HEK293 (cell line): ENCODE data around the gene CHRNA4.
A peak's percentile ranks its signal among the peaks of the same experiment; 100 is the strongest.
"Not testable (repeated sequence)": the region's sequence is repeated elsewhere in the genome, so short reads cannot be mapped to it uniquely, and the experiment has no call there.

Experiments used
- CTCF ChIA-PET: fragments of 350-600 bp; formaldehyde crosslinking; extraction: SDS; loops from one replicate; lab custom pipeline; 2021; ENCODE audit warnings: antibody characterized with exemption; lab: Yijun Ruan, JAX
- POLR2A ChIA-PET: fragments of 300-600 bp; formaldehyde crosslinking; extraction: SDS; loops from one replicate; lab custom pipeline; 2020; ENCODE audit warnings: antibody characterized with exemption, inconsistent platforms; lab: Yijun Ruan, JAX
- H3K27ac ChIP-seq: fragments of 200-500 bp; sonication (Bioruptor generic); 2 replicates; pipeline ENCODE4 v1.5.1; 2014; ENCODE audit warnings: low read depth, low read length, control low read depth, inconsistent platforms; ENCODE audit errors: extremely low read depth
- H3K36me3 ChIP-seq, 2 experiments: fragments of 200-500 bp in 1 of 2; sonication (Bioruptor generic) in 1 of 2; 1 replicate in 1 of 2; 2 replicates in 1 of 2; pipeline ENCODE4 v1.5.1; 2014 to 2017; ENCODE audit warnings: inconsistent platforms in 2 of 2, low read length in 2 of 2; ENCODE audit not compliant: control insufficient read depth in 2 of 2, insufficient read depth in 1 of 2
- H3K4me1 ChIP-seq: fragments of 200-500 bp; sonication (Bioruptor generic); 2 replicates; pipeline ENCODE4 v1.5.1; 2014; ENCODE audit warnings: mild to moderate bottlenecking, low read length, inconsistent platforms; ENCODE audit not compliant: control insufficient read depth, insufficient read depth
- H3K4me3 ChIP-seq: 2 replicates; pipeline ENCODE4 v1.5.1; 2011; ENCODE audit warnings: low read depth, mild to moderate bottlenecking, control low read depth, low read length, moderate library complexity
- H3K9me3 ChIP-seq: fragments of 200-500 bp; sonication (Bioruptor generic); 2 replicates; pipeline ENCODE4 v1.5.1; 2014; ENCODE audit warnings: low read depth, low read length, inconsistent platforms; ENCODE audit not compliant: control insufficient read depth, insufficient read depth
- OSR2 ChIP-seq: fragments of 450-650 bp; formaldehyde crosslinking; IDR thresholded peaks from 2 replicates; pipeline ENCODE4 v1.5.1; 2016; ENCODE audit warnings: missing biosample characterization, missing genetic modification characterization
- PRDM4 ChIP-seq: fragments of 450-650 bp; formaldehyde crosslinking; IDR thresholded peaks from 2 replicates; pipeline ENCODE4 v1.5.1; 2017; ENCODE audit warnings: missing biosample characterization, missing genetic modification characterization
- RBAK ChIP-seq: fragments of 450-650 bp; formaldehyde crosslinking; IDR thresholded peaks from 2 replicates; pipeline ENCODE4 v1.5.1; 2016; ENCODE audit warnings: missing biosample characterization, missing genetic modification characterization
- REST ChIP-seq: fragments of 450-650 bp; formaldehyde crosslinking; IDR thresholded peaks from 2 replicates; pipeline ENCODE4 v1.5.1; 2016; ENCODE audit warnings: missing biosample characterization, missing genetic modification characterization
- SP2 ChIP-seq: fragments of 450-650 bp; formaldehyde crosslinking; IDR thresholded peaks from 2 replicates; pipeline ENCODE4 v1.5.1; 2016; ENCODE audit warnings: missing biosample characterization, missing genetic modification characterization
- YY1 ChIP-seq: fragments of 450-650 bp; formaldehyde crosslinking; IDR thresholded peaks from 2 replicates; pipeline ENCODE4 v1.5.1; 2018; ENCODE audit warnings: missing biosample characterization, missing genetic modification characterization
- ZIC2 ChIP-seq: fragments of 450-650 bp; formaldehyde crosslinking; IDR thresholded peaks from 2 replicates; pipeline ENCODE4 v1.5.1; 2016; ENCODE audit warnings: missing biosample characterization, missing genetic modification characterization
- ZNF2 ChIP-seq: fragments of 450-650 bp; formaldehyde crosslinking; IDR thresholded peaks from 2 replicates; pipeline ENCODE4 v1.5.1; 2016; ENCODE audit warnings: missing biosample characterization, missing genetic modification characterization
- ZNF404 ChIP-seq: fragments of 450-650 bp; formaldehyde crosslinking; IDR thresholded peaks from 2 replicates; pipeline ENCODE4 v1.5.1; 2017; ENCODE audit warnings: missing biosample characterization, missing genetic modification characterization
- ZNF416 ChIP-seq: fragments of 450-650 bp; formaldehyde crosslinking; IDR thresholded peaks from 2 replicates; pipeline ENCODE4 v1.5.1; 2016; ENCODE audit warnings: missing biosample characterization, missing genetic modification characterization
- ZNF510 ChIP-seq: fragments of 450-650 bp; formaldehyde crosslinking; IDR thresholded peaks from 2 replicates; pipeline ENCODE4 v1.5.1; 2018; ENCODE audit warnings: mild to moderate bottlenecking, missing genetic modification characterization, missing biosample characterization; ENCODE audit not compliant: insufficient replicate concordance
- ZNF529 ChIP-seq: fragments of 450-650 bp; formaldehyde crosslinking; IDR thresholded peaks from 2 replicates; pipeline ENCODE4 v1.5.1; 2017; ENCODE audit warnings: missing genetic modification characterization, missing biosample characterization; ENCODE audit not compliant: insufficient replicate concordance
- ZNF660 ChIP-seq: fragments of 450-650 bp; IDR thresholded peaks from 2 replicates; pipeline ENCODE4 v1.5.1; 2018; ENCODE audit warnings: missing biosample characterization, mild to moderate bottlenecking, missing genetic modification characterization
- ZNF670 ChIP-seq: fragments of 450-650 bp; formaldehyde crosslinking; IDR thresholded peaks from 2 replicates; pipeline ENCODE4 v1.5.1; 2016; ENCODE audit warnings: missing biosample characterization, missing genetic modification characterization, low read depth
- ZNF707 ChIP-seq: fragments of 450-650 bp; formaldehyde crosslinking; IDR thresholded peaks from 2 replicates; pipeline ENCODE4 v1.5.1; 2016; ENCODE audit warnings: missing biosample characterization, missing genetic modification characterization
- ZSCAN23 ChIP-seq: fragments of 450-650 bp; formaldehyde crosslinking; IDR thresholded peaks from 2 replicates; pipeline ENCODE4 v1.5.1; 2016; ENCODE audit warnings: missing biosample characterization, missing genetic modification characterization
- TF ChIP-seq, protein P1 (sequence below): fragments of 450-650 bp; formaldehyde crosslinking; IDR thresholded peaks from 2 replicates; pipeline ENCODE4 v1.5.1; 2016; ENCODE audit warnings: missing biosample characterization, missing genetic modification characterization

Gene CHRNA4

DNA sequence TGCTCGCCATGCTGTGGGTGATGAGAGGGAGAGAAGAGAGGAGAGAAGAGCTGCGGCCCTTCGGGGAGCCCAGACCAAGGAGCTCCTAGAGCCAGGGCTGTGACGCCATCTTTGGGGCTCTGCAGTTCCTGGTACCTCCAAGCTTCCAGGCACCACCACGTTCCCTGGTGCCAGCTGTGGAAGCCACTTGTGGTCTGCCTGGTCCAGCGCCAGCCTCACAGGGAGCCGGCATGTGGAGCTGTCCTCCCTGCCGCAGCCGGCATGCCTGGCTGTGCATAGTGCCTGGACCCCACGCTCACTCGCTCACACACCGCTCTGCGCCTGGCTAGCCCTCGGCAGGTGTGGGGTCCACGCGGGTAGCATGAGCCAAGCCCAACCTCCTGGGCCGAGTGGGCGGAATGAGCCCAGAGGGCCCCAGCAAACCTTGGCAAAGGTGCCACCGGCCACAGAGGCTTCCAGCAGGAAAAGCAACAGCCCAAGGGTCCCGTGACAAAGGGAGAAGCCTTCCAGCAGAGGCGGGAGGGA lies 19.3 kb upstream of the CHRNA4 start (continued):
- TF ChIP-seq REST = no peak
- TF ChIP-seq ZNF707 (tag by site-specific recombination) = no peak
- no peak for TF ChIP-seq RBAK (tag by site-specific recombination)
- TF ChIP-seq ZNF510 (tag by site-specific recombination) = no peak
- TF ChIP-seq ZNF670 (tag by site-specific recombination) = no peak
- no peak for TF ChIP-seq ZNF404 (tag by site-specific recombination)
- TF ChIP-seq ZNF529 = no peak
- no peak for TF ChIP-seq ZNF2 (tag by site-specific recombination)
- TF ChIP-seq ZNF660 (tag by site-specific recombination) = no peak
- no peak for TF ChIP-seq ZSCAN23 (tag by site-specific recombination)
- no peak for TF ChIP-seq ZNF416 (tag by site-specific recombination)
- TF ChIP-seq OSR2 (tag by site-specific recombination) = no peak
- TF ChIP-seq YY1 = no peak
- TF ChIP-seq, protein P1, sequence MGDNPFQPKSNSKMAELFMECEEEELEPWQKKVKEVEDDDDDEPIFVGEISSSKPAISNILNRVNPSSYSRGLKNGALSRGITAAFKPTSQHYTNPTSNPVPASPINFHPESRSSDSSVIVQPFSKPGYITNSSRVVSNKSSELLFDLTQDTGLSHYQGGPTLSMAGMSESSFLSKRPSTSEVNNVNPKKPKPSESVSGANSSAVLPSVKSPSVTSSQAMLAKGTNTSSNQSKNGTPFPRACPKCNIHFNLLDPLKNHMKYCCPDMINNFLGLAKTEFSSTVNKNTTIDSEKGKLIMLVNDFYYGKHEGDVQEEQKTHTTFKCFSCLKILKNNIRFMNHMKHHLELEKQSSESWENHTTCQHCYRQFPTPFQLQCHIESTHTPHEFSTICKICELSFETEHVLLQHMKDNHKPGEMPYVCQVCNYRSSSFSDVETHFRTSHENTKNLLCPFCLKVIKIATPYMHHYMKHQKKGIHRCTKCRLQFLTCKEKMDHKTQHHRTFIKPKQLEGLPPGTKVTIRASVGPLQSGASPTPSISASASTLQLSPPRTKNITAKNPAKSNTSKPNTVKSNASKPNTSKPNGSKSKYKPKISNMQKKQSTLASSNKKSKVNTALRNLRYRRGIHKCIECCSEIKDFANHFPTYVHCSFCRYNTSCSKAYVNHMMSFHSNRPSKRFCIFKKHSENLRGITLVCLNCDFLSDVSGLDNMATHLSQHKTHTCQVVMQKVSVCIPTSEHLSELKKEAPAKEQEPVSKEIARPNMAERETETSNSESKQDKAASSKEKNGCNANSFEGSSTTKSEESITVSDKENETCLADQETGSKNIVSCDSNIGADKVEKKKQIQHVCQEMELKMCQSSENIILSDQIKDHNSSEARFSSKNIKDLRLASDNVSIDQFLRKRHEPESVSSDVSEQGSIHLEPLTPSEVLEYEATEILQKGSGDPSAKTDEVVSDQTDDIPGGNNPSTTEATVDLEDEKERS (tag by site-specific recombination) = no peak
- no peak for TF ChIP-seq PRDM4 (tag by site-specific recombination)

DNA sequence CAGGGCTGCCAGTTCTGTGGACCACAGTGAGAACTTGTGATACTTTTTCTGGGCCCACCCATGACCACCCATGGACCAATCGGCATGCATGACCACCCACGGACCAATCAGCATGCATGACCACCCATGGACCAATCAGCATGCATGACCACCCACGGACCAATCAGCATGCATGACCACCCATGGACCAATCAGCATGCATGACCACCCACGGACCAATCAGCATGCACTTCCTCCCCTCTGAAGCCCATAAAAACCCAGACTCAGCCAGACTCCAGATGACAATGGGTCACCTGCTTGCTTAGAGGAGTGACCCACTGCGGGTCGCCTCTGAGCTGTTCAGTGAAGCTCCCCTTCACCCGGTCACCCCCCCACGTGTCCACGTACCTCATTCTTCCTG lies 18.7 kb upstream of the CHRNA4 start:
- peak; percentile 34 for TF ChIP-seq ZIC2 (tag by site-specific recombination)
- TF ChIP-seq SP2 = peak; percentile 48
- H3K4me1 ChIP-seq, H3K4me3 ChIP-seq, POLR2A ChIA-PET, H3K27ac ChIP-seq, H3K9me3 ChIP-seq, H3K36me3 ChIP-seq: not testable (repeated sequence)
- CTCF ChIA-PET = interaction anchor here (0.6 to 7.3 kb wide), 5 partner anchors 48 to 324 kb away, joined by 3 to 89 read pairs (median 4); no protein-coding TSS in a partner anchor
